GM12874 (cell line): ENCODE results near the gene ATXN1.

Experiments
- CTCF ChIP-seq: IDR thresholded peaks from 2 replicates; pipeline ENCODE4 v1.5.1; 2011; ENCODE audit warnings: low read depth, mild to moderate bottlenecking, control low read depth, low read length, moderate library complexity; ENCODE audit not compliant: insufficient read depth

The ATXN1 gene

DNA sequence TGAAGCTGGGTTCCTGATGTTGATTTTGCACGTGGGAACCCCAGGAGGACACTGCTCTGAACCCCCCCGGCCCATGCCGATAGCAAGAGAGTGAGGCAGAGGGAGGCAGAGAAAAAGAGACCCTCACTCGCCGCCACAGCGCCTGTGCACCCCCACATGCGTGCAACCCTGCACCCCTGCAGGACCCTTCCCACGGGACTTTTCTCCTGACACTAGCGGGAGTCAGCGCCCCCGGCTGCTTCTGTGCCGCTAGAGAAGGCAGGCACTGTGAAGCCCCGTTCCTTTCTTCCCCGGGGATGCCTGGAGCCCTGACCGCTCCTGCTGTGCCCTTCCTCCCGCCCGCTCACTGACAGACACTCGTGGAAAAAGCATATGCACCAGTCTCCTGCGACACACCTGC is 455.5 kb downstream of the ATXN1 start:
- no peak for TF ChIP-seq CTCF

GRCh38 chr6:16305246-16305725 is 456.0 kb downstream of the ATXN1 start:
- no peak for TF ChIP-seq CTCF

DNA sequence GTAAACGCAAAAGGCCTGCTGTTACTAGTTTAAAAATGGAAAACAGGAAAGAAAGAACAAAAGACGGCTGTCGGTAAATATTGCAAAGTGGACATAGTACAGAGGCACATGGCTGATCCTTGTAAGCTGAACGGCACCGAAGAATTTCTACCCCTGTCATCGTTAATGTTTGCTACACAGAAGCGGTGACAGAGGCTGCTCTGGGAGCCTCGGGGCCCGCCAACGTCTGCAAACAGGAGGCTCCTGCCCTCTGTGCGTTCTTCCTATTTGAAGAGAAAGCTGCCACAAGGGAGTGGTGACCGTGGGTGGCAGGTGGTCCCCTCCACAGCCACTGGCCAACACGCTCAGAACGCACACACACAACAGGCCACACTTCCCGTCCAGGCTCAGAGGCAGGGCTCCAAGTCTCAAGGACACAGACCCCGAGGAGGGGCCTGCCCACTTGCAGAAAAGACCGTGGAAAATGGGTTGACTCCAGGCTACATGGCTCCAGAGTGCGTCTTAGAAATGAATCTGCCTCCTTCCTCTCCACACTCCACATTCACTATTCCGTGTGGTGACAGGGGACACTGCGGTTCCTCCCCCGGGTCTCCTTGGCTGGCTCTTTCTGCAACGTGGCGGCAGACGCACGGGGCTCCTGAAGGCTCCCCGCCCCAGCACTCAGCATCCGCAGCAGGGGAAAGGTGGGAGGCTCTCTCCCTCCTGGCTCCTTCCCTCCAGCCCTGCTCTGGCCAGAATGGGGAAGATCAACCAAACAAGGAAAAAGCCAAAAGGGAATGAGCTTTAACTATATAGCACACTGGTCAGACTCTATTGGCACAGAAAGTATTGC is 458.3 kb downstream of the ATXN1 start:
- TF ChIP-seq CTCF, result no peak

- no peak for TF ChIP-seq CTCF
Observed at GRCh38 chr6:16301511-16301910, 459.7 kb downstream of the ATXN1 start.

GRCh38 chr6:16299861-16300260 is 461.4 kb downstream of the ATXN1 start:
- no peak for TF ChIP-seq CTCF

- TF ChIP-seq CTCF, result no peak
Observed at GRCh38 chr6:16296061-16296670, 465.1 kb downstream of the ATXN1 start.

GRCh38 chr6:16295471-16295870 is 465.8 kb downstream of the ATXN1 start:
- TF ChIP-seq CTCF, result no peak
